HCT116 (cell line): ENCODE results near the gene TNFRSF1A.

Source experiments
- CTCF ChIP-seq, 3 experiments: fragments of 200-600 bp in 1 of 3; sonication (generic) in 1 of 3; IDR thresholded peaks in 2 of 3; conservative IDR thresholded peaks in 1 of 3; 2 replicates each; pipeline ENCODE4 v1.5.1; 2012 to 2017; ENCODE audit warnings: low read depth in 2 of 3, low read length in 2 of 3, antibody characterized with exemption in 1 of 3, borderline replicate concordance in 1 of 3, control low read depth in 1 of 3, mild to moderate bottlenecking in 1 of 3, mixed read lengths in 1 of 3, mixed run types in 1 of 3, moderate library complexity in 1 of 3; ENCODE audit not compliant: insufficient read depth in 1 of 3
- POLR2A ChIP-seq: IDR thresholded peaks from 2 replicates; pipeline ENCODE4 v1.7.0; 2011; ENCODE audit warnings: borderline replicate concordance; ENCODE audit not compliant: insufficient read depth, insufficient read length; ENCODE audit errors: extremely low read depth
- SIN3A ChIP-seq: IDR thresholded peaks from 2 replicates; pipeline ENCODE4 v1.6.1; 2012; ENCODE audit warnings: low read depth

- no peak for TF ChIP-seq POLR2A
- TF ChIP-seq CTCF (IDR thresholded peaks at IDR 0.05 in 2 of 3, conservative IDR thresholded peaks at IDR 0.05 in 1 of 3; ENCODE audit: borderline replicate concordance in 1 of 3, insufficient read depth in 1 of 3, low read depth in 2 of 3, low read length in 2 of 3): no peak
- TF ChIP-seq SIN3A: no peak
These were observed 28.2 kb upstream of the TNFRSF1A start for GRCh38 chr12:6369916-6370575.
